GM18951 (cell line): ENCODE measurements around the gene CXCL9.
"Not testable (repeated sequence)": the region's sequence is repeated elsewhere in the genome, so short reads cannot be mapped to it uniquely, and the experiment has no call there.

Source experiments
- POLR2A ChIP-seq: IDR thresholded peaks from 4 replicates; pipeline ENCODE4 v1.6.1; 2011; ENCODE audit warnings: mild to moderate bottlenecking; ENCODE audit not compliant: insufficient read length, insufficient read depth; ENCODE audit errors: extremely low read depth
- in situ Hi-C: fragments of 300-500 bp; cut with MboI; formaldehyde crosslinking; loops from one replicate; pipeline ENCODE4 v1.12.0; 2022; ENCODE audit warnings: low sequenced_read_pairs, mixed read lengths, inconsistent platforms; ENCODE audit not compliant: unreplicated experiment

CXCL9 gene

DNA sequence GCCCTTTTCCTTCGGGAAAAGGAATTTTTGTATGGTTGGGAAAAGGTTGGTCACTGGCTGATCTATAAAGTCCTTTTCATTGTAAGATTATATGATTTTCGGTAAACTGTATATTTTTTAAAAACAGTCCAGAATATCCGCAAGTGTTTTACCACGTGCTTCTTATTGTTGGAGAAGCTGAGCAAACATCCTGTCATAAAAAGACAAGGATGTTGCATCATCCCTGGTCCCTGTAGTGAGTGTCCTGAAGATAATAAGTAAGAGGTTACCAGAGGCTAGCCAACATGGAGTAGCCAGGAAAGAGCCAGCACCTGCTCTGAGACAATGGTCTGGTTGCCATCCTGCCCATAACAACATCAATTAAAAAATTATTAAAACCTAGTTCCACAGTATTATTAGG lies 5.1 kb downstream of the CXCL9 start:
- in situ Hi-C loops, result loop anchor here (5.0 kb wide), 1 partner anchor 65 kb away; no protein-coding TSS in a partner anchor
- no peak for TF ChIP-seq POLR2A

DNA sequence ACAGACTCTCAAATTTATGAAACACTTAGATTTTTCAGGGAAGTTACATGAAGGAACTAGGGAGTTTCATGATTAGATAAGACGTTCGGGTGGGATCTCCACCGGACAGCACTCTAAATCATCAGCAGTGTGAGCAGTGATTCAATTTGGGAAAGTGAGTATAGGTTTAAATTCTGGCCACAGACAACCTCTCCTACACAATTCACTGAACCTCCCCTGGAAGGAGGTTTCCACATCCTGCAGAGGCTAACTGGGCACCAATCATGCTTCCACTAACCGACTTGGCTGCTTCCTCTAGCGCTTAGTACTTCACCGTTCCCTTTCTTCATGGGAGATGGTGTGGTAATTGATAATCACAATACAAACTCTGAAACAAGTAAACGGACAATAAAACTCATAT lies 5.6 kb downstream of the CXCL9 start:
- in situ Hi-C loops, result loop anchor here (5.0 kb wide), 1 partner anchor 66 kb away; no protein-coding TSS in a partner anchor
- TF ChIP-seq POLR2A, result no peak

DNA sequence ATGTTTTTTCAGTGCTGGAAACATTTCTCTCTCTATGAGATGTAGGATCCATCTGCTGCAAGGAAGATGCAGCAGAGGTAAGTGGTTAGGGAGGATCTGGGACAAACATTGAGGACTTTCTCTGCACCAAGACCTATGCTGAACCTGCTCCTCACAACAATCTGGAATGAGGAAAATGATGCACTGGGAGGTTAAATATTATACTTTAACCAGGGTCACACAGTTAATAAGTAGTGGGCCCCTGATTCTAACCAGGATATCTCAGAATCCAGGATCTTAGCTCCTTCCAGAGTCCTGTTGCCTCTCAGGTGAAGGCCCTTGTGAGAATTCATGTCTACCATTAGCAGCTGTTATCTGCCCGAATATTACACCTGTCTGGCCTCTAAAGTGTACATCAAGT lies 7.0 kb downstream of the CXCL9 start:
- in situ Hi-C loops, result loop anchor here (5.0 kb wide), 1 partner anchor 67 kb away; no protein-coding TSS in a partner anchor
- no peak for TF ChIP-seq POLR2A

DNA sequence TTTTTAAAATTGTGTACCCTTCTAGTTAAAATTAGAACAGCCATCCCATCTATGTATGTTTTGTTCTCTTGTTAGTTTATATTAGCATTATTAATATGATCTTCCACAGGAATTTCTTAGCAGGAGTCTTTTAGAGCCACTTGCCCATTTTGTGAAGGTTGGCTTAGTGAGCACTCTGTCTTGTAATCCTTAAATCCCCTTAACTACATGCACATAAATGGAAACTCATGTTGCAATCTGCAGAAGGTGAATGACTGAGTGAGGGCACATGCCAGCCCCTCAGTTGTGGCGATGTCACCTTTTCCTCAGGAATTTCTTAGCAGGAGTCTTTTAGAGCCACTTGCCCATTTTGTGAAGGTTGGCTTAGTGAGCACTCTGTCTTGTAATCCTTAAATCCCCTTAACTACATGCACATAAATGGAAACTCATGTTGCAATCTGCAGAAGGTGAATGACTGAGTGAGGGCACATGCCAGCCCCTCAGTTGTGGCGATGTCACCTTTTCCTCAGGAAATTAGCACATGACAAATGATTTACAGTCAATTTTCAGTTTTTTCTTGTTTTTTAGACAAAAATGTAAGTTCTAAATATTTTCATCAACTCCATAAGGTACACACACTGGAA lies 8.7 kb downstream of the CXCL9 start:
- in situ Hi-C loops, result not testable (repeated sequence)

DNA sequence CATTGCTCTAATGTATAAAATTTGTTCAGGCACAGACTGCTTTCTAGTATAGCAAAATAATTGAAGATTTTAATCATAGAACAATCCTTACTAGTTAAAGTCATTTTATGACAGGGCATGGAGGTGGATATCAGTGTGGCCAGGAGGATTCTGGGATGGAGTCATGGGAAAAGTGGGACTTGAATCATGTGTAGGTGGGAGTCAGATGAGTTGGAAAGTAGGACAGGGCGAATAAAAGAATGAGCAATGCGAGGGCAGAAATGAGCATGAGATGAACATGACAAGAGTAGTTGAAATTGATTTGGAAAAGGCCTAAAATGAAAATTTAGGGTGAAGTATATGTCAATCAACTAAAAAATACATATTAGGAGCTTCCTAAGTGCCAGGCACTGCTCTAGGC lies 9.4 kb downstream of the CXCL9 start:
- in situ Hi-C loops, result no loop called here
- no peak for TF ChIP-seq POLR2A

DNA sequence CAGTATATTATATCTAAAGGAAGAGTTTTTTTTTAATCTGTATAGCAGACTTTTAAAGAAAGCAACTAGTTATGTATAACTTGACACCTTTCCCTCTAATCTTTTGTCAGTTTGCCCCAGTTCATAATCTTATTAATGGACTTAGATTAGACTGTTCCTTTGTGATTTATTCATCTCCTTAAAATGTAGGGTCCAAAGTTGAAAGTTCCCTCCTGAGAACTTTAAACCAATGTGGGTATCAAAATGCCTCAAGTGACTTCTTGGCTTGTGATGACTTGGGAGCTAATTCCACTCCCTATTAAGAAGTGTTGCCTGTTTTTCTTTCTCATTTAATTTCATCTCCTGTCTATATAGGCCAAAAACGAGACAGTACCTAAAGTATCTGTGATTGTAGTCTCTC lies 10.2 kb downstream of the CXCL9 start:
- in situ Hi-C loops, result no loop called here

DNA sequence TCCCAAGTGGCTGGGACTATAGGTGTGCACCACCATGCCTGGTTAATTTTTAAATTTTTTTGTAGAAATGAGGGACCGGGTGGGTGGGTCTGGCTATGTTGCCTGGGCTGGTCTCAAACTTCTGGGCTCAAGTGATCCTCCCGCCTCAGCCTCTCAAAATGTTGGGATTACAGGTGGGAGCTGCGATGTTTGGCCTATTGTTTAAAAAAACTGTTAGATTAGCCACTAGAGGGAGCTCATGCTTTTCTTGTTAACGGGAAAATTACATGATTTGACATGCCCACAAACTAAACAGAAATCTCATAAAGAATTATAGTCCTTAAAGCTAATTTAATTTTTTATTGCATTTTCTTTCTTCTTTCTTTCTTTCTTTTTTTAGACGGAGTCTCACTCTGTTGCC lies 11.6 kb downstream of the CXCL9 start:
- in situ Hi-C loops, result no loop called here
- TF ChIP-seq POLR2A, result no peak

More for the DNA sequence above, 10.2 kb downstream of the CXCL9 start:
- no peak for TF ChIP-seq POLR2A

DNA sequence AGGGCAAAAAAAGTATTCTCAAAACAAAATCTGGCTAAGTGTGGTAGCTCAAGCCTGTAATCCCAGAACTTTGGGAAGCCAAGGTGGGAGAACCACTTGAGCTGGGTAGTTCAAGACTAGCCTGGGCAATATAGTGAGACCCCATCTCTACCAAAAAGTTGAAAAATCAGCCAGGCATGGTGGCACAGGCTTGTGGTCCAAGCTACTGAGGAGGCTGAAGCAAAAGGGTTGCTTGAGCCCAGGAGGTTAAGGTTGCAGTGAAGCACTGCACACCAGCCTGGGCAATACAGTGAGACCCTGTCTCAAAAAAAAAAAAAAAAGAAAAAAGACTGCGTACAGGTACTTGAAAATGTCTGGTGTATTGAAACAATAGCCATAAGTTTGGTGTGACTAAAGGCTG lies 14.8 kb downstream of the CXCL9 start:
- in situ Hi-C loops, result no loop called here
- no peak for TF ChIP-seq POLR2A

DNA sequence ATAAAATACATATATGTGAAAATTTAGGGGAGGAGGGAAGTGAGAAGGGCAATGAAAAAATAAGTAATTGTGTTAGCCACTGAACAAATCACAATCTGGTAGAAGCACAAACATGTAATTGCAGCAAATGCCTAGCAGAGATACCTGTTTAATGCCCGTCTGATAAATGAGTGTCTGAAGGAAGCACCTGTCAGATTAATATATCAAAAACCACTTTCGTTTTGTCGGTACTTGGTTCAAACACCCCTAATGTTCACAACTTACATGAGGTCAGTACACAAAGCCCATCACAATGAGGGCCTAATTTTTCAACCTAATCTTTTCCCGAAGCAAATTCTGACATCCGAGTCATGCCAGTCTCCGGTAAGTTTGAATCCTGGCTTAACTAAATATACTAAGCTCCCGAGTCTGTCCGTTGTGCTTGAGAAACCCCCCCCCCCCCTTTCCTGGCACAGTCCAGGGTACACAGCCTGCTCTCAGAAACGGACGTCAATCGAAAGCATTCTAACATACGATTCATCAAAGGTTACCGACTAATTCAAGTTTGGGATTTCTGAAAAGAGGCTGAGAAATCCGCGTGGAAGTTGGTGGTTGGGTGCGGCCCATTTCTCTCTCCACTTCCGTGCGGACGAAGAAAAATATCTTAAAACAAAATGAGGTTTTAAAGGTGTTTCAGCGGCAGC lies 17.3 kb downstream of the CXCL9 start:
- in situ Hi-C loops, result no loop called here
- TF ChIP-seq POLR2A, result no peak

DNA sequence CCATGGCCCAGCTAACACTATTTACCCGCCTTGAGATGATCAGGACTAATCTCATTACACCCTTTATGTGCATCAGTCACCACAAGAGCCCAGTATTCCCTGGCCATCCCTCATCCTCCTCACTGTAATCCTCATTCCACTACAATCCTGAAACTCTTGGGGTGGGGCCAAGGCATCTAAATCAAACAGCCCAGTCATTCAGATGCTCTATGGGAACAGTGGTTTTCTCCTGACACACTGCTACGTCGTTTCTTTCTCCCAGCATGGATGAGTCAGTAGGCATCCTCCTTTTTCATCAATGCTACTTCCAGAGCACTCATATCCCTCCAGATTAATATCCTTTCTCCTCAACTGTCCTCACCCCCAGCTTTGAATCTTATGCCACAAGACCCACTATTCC lies 22.2 kb downstream of the CXCL9 start:
- TF ChIP-seq POLR2A, result no peak
- in situ Hi-C loops, result no loop called here

DNA sequence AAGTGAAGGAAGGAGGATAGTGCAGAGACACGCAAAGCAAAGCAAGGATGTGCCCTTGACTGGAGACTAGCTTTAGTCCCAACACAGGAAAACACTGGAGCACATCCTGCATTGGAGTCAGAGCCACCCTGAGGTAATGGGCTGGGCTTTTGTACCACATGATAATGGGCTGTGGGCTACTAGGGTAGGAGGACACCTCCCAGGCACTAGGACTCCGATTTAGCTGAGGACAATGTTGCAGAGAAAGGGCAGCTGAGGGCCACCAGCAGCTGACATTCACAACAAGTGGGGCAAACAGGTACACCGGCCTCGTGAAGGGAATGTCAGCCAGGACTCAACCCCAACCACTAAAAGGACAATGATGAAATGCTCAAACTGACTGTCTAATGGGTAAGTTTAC lies 26.7 kb downstream of the CXCL9 start:
- in situ Hi-C loops, result no loop called here
- no peak for TF ChIP-seq POLR2A

DNA sequence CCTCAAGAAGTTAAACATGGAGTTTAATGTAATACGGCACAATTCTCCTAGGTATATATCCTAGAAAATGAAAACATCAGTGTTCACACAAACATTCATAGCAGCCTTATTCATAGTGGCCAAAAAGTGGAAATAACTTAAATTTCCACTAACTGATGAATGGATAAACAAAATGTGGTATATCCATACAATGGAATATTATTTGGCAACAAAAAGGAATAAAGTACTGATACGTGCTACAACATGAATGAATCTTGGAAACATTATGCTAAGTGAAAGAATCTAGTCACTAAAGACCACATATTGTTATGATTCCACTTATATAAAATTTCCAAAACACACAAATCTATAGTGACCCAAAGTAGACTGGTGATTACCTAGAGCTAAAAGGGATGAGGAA lies 31.1 kb downstream of the CXCL9 start:
- TF ChIP-seq POLR2A, result no peak
- in situ Hi-C loops, result no loop called here

DNA sequence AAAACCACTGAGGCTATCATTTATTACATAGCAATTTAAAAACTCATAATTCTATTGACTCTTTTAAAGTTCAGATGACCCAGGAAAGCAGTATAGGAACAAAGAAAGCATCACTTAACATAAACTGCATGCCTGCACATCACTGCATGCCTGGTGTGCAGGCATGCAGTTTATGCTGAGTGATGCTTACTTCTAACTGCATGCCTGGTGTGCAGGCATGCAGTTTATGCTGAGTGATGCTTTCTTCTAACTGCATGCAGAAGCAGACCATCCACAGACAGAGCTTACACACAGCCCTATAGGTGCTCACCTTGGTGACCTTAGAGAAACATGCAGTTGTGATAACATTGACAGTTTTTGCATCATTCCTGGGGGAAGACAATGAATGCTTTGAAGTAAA lies 33.5 kb downstream of the CXCL9 start:
- TF ChIP-seq POLR2A, result no peak
- in situ Hi-C loops, result no loop called here

DNA sequence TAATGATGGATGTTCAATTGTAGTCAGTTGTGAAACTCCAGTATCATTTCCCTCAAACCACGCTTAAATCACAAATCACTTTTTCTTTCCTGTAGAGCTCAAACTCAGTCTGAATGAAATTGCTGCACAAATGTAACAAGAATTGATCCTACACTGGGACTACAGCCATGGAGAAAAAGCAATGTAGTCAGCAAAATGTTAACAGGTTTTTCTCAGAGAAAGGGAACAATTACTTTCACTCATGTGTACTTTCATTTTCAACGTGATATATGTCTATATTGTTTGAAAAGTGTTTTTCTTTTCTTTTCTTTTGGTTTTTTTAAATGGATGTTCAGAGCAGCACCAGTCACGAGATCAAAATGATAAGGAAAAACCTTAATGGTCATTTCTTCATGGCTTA lies 39.2 kb downstream of the CXCL9 start:
- in situ Hi-C loops, result no loop called here
- TF ChIP-seq POLR2A, result no peak
